CD4-positive, alpha-beta T cell treated with Interleukin-15 for 4 hours (primary cell): ENCODE measurements around the gene RAB22A.

ENCODE experiments used
- DNase-seq: peaks from one replicate; pipeline ENCODE4 v3.0.0-alpha.2; 2020; ENCODE audit warnings: low spot score

RAB22A gene

GRCh38 chr20:58303547-58303946 lies 6.0 kb upstream of the RAB22A start:
- DNase-seq: no peak

GRCh38 chr20:58305061-58305460 lies 4.5 kb upstream of the RAB22A start:
- DNase-seq: no peak

- peak; percentile 94 for DNase-seq
These were observed 2.9 kb upstream of the RAB22A start for GRCh38 chr20:58306421-58307261.

GRCh38 chr20:58307270-58307669 lies 2.2 kb upstream of the RAB22A start:
- DNase-seq: no peak

GRCh38 chr20:58308290-58308679 lies 1.2 kb upstream of the RAB22A start:
- no peak for DNase-seq

GRCh38 chr20:58308680-58309527 lies 611 bp upstream of the RAB22A start:
- peak; percentile 61 for DNase-seq

- no peak for DNase-seq
These were observed 822 bp downstream of the RAB22A start for GRCh38 chr20:58310291-58310782.

GRCh38 chr20:58312836-58313235 lies 3.3 kb downstream of the RAB22A start:
- DNase-seq: peak; percentile 34

- peak; percentile 38 for DNase-seq
These were observed 3.9 kb downstream of the RAB22A start for GRCh38 chr20:58313396-58313795.

- no peak for DNase-seq
These were observed 11.7 kb downstream of the RAB22A start for GRCh38 chr20:58321205-58321604.

- DNase-seq: no peak
These were observed 12.6 kb downstream of the RAB22A start for GRCh38 chr20:58322083-58322482.

- DNase-seq: no peak
These were observed 16.4 kb downstream of the RAB22A start for GRCh38 chr20:58325912-58326311.

GRCh38 chr20:58327211-58327610 lies 17.7 kb downstream of the RAB22A start:
- DNase-seq: no peak

GRCh38 chr20:58328836-58329235 lies 19.3 kb downstream of the RAB22A start:
- DNase-seq: no peak

- no peak for DNase-seq
These were observed 20.2 kb downstream of the RAB22A start for GRCh38 chr20:58329711-58330110.

- no peak for DNase-seq
These were observed 20.7 kb downstream of the RAB22A start for GRCh38 chr20:58330249-58330648.

- DNase-seq: no peak
These were observed 21.2 kb downstream of the RAB22A start for GRCh38 chr20:58330687-58331086.

- DNase-seq: no peak
These were observed 22.5 kb downstream of the RAB22A start for GRCh38 chr20:58331961-58332551.

- DNase-seq: no peak
These were observed 30.2 kb downstream of the RAB22A start for GRCh38 chr20:58339741-58340140.

GRCh38 chr20:58340151-58340550 lies 30.6 kb downstream of the RAB22A start:
- no peak for DNase-seq

GRCh38 chr20:58340853-58341252 lies 31.3 kb downstream of the RAB22A start:
- DNase-seq: no peak

GRCh38 chr20:58342104-58342945 lies 32.8 kb downstream of the RAB22A start:
- DNase-seq: no peak
